NCI-H1417 (cell line): ENCODE measurements around the gene KRT7.
A peak's percentile ranks its signal among the peaks of the same experiment; 100 is the strongest.
"Not testable (repeated sequence)": the region's sequence is repeated elsewhere in the genome, so short reads cannot be mapped to it uniquely, and the experiment has no call there.

Experiments used
- DNase-seq, 3 experiments: peaks; one replicate each; lab custom pipeline; 2025; lab: John Stamatoyannopoulos, UW

Gene KRT7

GRCh38 chr12:52255926-52256583 lies 23.0 kb downstream of the KRT7 start:
- no peak for DNase-seq

GRCh38 chr12:52256584-52256935 lies 23.5 kb downstream of the KRT7 start:
- no peak for DNase-seq

GRCh38 chr12:52257074-52257551 lies 24.1 kb downstream of the KRT7 start:
- no peak for DNase-seq

- DNase-seq = not testable (repeated sequence)
Observed at GRCh38 chr12:52257922-52258321, 24.9 kb downstream of the KRT7 start.

- no peak for DNase-seq
Observed at GRCh38 chr12:52258335-52258901, 25.4 kb downstream of the KRT7 start.

GRCh38 chr12:52259657-52260243 lies 26.7 kb downstream of the KRT7 start:
- peak in 2 of 3 experiments; percentile 16 to 54 for DNase-seq

GRCh38 chr12:52260361-52261207 lies 27.5 kb downstream of the KRT7 start:
- peak in 1 of 3 experiments; percentile 38 for DNase-seq

GRCh38 chr12:52261208-52261484 lies 28.1 kb downstream of the KRT7 start:
- DNase-seq = no peak

- no peak for DNase-seq
Observed at GRCh38 chr12:52262286-52262685, 29.2 kb downstream of the KRT7 start.

- DNase-seq = no peak
Observed at GRCh38 chr12:52263761-52264434, 30.9 kb downstream of the KRT7 start.

- no peak for DNase-seq
Observed at GRCh38 chr12:52264435-52264825, 31.4 kb downstream of the KRT7 start.

- DNase-seq = no peak
Observed at GRCh38 chr12:52266514-52266913, 33.5 kb downstream of the KRT7 start.

- no peak for DNase-seq
Observed at GRCh38 chr12:52267266-52267665, 34.2 kb downstream of the KRT7 start.

- DNase-seq = no peak
Observed at GRCh38 chr12:52267699-52268098, 34.7 kb downstream of the KRT7 start.

GRCh38 chr12:52268212-52268611 lies 35.2 kb downstream of the KRT7 start:
- no peak for DNase-seq

- no peak for DNase-seq
Observed at GRCh38 chr12:52270541-52271070, 37.6 kb downstream of the KRT7 start.

GRCh38 chr12:52271158-52271557 lies 38.1 kb downstream of the KRT7 start:
- no peak for DNase-seq

GRCh38 chr12:52274521-52275120 lies 41.6 kb downstream of the KRT7 start, which contains the start of gene KRT86:
Gene KRT86, plus strand, starts transcription at chr12:52274645. Its CDS starts 27,272 bp downstream, at chr12:52301917.
- DNase-seq = no peak

GRCh38 chr12:52275686-52276085 lies 42.6 kb downstream of the KRT7 start:
- no peak for DNase-seq

- peak in 1 of 3 experiments; percentile 48 for DNase-seq
Observed at GRCh38 chr12:52277486-52278245, 44.6 kb downstream of the KRT7 start.
